ENCODE results near the gene FER1L5. TPM values are rescaled to one million over a fixed set of nuclear protein-coding genes. Genes with fewer than 3 reads are reported as not detected.

The FER1L5 gene
- total RNA-seq, 1 experiment from 2014 or later: 1.2 TPM

DNA sequence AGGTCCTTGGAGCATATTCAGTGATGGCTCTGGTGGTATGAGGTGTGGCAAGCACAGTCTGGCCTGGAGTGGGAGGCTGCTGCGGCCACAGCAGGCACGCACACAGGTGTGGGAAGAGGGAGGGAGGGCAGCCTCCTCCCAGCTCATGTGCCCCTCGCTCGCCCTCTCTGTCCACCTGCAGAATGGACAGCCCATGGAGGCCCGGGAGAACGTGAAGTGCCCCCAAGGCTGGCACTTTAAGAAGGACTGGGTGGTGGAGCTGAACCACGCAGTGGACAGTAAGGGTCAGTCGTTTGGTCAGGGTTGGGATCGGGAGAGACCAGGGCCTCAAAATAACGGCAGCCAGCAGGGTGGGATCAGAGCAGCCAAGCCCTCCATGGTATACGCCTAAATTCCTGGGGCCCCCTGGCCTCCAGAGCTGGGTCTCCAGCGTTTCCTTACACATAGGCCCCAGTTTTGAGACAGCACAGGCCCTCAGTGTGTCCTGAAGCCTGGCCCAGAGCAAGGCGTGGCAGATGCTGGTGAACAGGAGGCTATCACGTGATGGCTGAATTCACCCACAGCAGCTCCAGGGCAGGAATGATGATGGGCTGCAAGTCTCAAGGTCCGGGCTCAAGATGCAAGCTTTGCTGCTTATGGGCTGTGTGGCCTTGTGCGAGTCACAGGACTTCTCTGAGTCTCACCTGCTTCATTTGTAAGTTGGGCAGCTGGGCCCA is 47.9 kb downstream of the FER1L5 start:
- Histone ChIP-seq H2BK15ac (ENCODE audit: low read depth, low read length) (no peak overlapping the region), H3K4me1 (ENCODE audit: insufficient read depth, low read length) (no peaks in the 10 kb centered on the region), H2BK5ac (ENCODE audit: insufficient read length, low read length) (no peak overlapping the region), H4K8ac (replicated peaks; ENCODE audit: insufficient read length, low read depth, low read length) (no peak overlapping the region), H3K14ac (ENCODE audit: insufficient read depth, low read length) (no peak overlapping the region), H3K18ac (ENCODE audit: insufficient read length, low read depth, low read length) (no peak overlapping the region), H3K9me3 (ENCODE audit: control insufficient read depth, low read depth, low read length) (no peaks in the 10 kb centered on the region), H3K79me2 (ENCODE audit: insufficient read depth, low read length) (no peaks in the 10 kb centered on the region), H3K56ac (ENCODE audit: insufficient read length, low read depth, low read length) (no peak overlapping the region), H4K91ac (ENCODE audit: insufficient read length, low read depth, low read length) (no peak overlapping the region), H3K9ac (ENCODE audit: extremely low read depth, insufficient read length, low read length) (no peak overlapping the region), H4K5ac (ENCODE audit: insufficient read length, low read depth, low read length) (no peak overlapping the region), H3K4ac (ENCODE audit: low read depth, low read length) (no peak overlapping the region), H3K27ac (ENCODE audit: insufficient read length, low read depth, low read length) (no peak overlapping the region), H3K23ac (ENCODE audit: insufficient read length, low read depth, low read length) (no peak overlapping the region), H3K23me2 (ENCODE audit: insufficient read length, low read depth, low read length, poor library complexity, severe bottlenecking) (no peaks in the 10 kb centered on the region), H3K27me3 (ENCODE audit: insufficient read depth, low read length) (no peaks in the 10 kb centered on the region), H2BK12ac (ENCODE audit: insufficient read length, low read depth, low read length) (no peak overlapping the region), H4K20me1 (ENCODE audit: control insufficient read depth, insufficient read depth, insufficient read length) (no peaks in the 10 kb centered on the region), H2BK120ac (ENCODE audit: low read depth, low read length, poor library complexity, severe bottlenecking) (no peak overlapping the region), H2AFZ (ENCODE audit: low read length) (no peak overlapping the region), H3K4me2 (ENCODE audit: insufficient read depth, insufficient read length, low read length) (no peak overlapping the region), H2AK5ac (ENCODE audit: insufficient read length, low read length) (no peak overlapping the region), H3T11ph (ENCODE audit: low read length) (no peak overlapping the region), H2BK20ac (ENCODE audit: low read depth, low read length, poor library complexity, severe bottlenecking) (no peak overlapping the region), H3K79me1 (ENCODE audit: insufficient read depth, low read depth, low read length, poor library complexity, severe bottlenecking) (no peaks in the 10 kb centered on the region)
- Mint-ChIP-seq H3K27ac (peak overlapping the region in 1 of 3 experiments; percentile 40; a peak in 1 of 7 replicates), H3K4me1 (peaks cover 2 to 8% of the 10 kb centered on the region in 2 experiments; a peak in 3 of 4 replicates), H3K36me3 (ENCODE audit: insufficient read depth in 1 of 3, low read depth in 3 of 3) (no peaks in the 10 kb centered on the region), H3K4me3 (no peak overlapping the region), H3K27me3 (ENCODE audit: low read depth) (no peaks in the 10 kb centered on the region; the same call in 1 of the 2 replicates), H3K9me3 (no peaks in the 10 kb centered on the region; a peak in 1 of 5 replicates)
- TF ChIP-seq, protein P1, sequence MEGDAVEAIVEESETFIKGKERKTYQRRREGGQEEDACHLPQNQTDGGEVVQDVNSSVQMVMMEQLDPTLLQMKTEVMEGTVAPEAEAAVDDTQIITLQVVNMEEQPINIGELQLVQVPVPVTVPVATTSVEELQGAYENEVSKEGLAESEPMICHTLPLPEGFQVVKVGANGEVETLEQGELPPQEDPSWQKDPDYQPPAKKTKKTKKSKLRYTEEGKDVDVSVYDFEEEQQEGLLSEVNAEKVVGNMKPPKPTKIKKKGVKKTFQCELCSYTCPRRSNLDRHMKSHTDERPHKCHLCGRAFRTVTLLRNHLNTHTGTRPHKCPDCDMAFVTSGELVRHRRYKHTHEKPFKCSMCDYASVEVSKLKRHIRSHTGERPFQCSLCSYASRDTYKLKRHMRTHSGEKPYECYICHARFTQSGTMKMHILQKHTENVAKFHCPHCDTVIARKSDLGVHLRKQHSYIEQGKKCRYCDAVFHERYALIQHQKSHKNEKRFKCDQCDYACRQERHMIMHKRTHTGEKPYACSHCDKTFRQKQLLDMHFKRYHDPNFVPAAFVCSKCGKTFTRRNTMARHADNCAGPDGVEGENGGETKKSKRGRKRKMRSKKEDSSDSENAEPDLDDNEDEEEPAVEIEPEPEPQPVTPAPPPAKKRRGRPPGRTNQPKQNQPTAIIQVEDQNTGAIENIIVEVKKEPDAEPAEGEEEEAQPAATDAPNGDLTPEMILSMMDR (conservative IDR thresholded peaks at IDR 0.05): no peak
- no peak for DNase-seq
- WGBS (ENCODE audit: extremely low coverage, insufficient read length, low lambda C conversion rate): no CpG with 5 or more reads among the region's 16 CpGs
